Upper lobe of left lung (tissue), 4 donors: ENCODE results near the gene RTTN.

Experiments
- EP300 ChIP-seq, 4 donors: sonication (generic); formaldehyde crosslinking; IDR thresholded peaks; one replicate each; pipeline ENCODE4 v1.5.1; 2017; ENCODE audit warnings: antibody characterized with exemption in 4 of 4, control low read depth in 2 of 4
- POLR2A ChIP-seq, 4 donors: fragments of 450-650 bp; IDR thresholded peaks; one replicate each; pipeline ENCODE4 v1.5.1; 2016 to 2017; ENCODE audit warnings: antibody characterized with exemption in 4 of 4, mild to moderate bottlenecking in 2 of 4
- POLR2AphosphoS5 ChIP-seq, 2 donors: sonication (generic); formaldehyde crosslinking; IDR thresholded peaks; one replicate each; pipeline ENCODE4 v1.5.1; 2017; ENCODE audit warnings: antibody characterized with exemption in 2 of 2
- TF ChIP-seq, protein P1 (sequence below), 6 experiments: fragments of 450-650 bp in 4 of 6; fragments of 200-600 bp in 2 of 6; sonication (generic) in 2 of 6; IDR thresholded peaks; one replicate each; pipeline ENCODE4 v1.5.1; 2016 to 2019; ENCODE audit warnings: antibody characterized with exemption in 6 of 6

- TF ChIP-seq POLR2AphosphoS5 (IDR thresholded peaks at IDR 0.05) (no peak), POLR2A (IDR thresholded peaks at IDR 0.05) (no peak), EP300 (IDR thresholded peaks at IDR 0.05) (no peak)
- TF ChIP-seq, protein P1, sequence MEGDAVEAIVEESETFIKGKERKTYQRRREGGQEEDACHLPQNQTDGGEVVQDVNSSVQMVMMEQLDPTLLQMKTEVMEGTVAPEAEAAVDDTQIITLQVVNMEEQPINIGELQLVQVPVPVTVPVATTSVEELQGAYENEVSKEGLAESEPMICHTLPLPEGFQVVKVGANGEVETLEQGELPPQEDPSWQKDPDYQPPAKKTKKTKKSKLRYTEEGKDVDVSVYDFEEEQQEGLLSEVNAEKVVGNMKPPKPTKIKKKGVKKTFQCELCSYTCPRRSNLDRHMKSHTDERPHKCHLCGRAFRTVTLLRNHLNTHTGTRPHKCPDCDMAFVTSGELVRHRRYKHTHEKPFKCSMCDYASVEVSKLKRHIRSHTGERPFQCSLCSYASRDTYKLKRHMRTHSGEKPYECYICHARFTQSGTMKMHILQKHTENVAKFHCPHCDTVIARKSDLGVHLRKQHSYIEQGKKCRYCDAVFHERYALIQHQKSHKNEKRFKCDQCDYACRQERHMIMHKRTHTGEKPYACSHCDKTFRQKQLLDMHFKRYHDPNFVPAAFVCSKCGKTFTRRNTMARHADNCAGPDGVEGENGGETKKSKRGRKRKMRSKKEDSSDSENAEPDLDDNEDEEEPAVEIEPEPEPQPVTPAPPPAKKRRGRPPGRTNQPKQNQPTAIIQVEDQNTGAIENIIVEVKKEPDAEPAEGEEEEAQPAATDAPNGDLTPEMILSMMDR (IDR thresholded peaks at IDR 0.05) = no peak
Observed at GRCh38 chr18:69953191-69953590, 252.3 kb downstream of the RTTN start.
